NAMALWA (cell line): ENCODE results near the gene EMX1.

Experiments
- DNase-seq: peaks from one replicate; pipeline ENCODE4 v3.0.0-alpha.2; 2015; ENCODE audit warnings: low spot score

Gene EMX1

GRCh38 chr2:72959554-72959953, 42.2 kb downstream of the EMX1 start:
- no peak for DNase-seq

GRCh38 chr2:72959995-72960981, 43.0 kb downstream of the EMX1 start:
- no peak for DNase-seq

GRCh38 chr2:72961036-72961720, 43.9 kb downstream of the EMX1 start:
- no peak for DNase-seq

- no peak for DNase-seq
These were observed 44.6 kb downstream of the EMX1 start for GRCh38 chr2:72961853-72962468.

- DNase-seq: no peak
These were observed 45.6 kb downstream of the EMX1 start for GRCh38 chr2:72962911-72963310.

- no peak for DNase-seq
These were observed 46.3 kb downstream of the EMX1 start for GRCh38 chr2:72963423-72964145.

- DNase-seq: no peak
These were observed 46.8 kb downstream of the EMX1 start for GRCh38 chr2:72964146-72964525.

- no peak for DNase-seq
These were observed 47.7 kb downstream of the EMX1 start for GRCh38 chr2:72965016-72965415.

- DNase-seq: no peak
These were observed 48.6 kb downstream of the EMX1 start for GRCh38 chr2:72965770-72966450.

GRCh38 chr2:72968286-72968685, 51.0 kb downstream of the EMX1 start:
- DNase-seq: no peak

- DNase-seq: no peak
These were observed 52.4 kb downstream of the EMX1 start for GRCh38 chr2:72969706-72970105.

- DNase-seq: no peak
These were observed 53.7 kb downstream of the EMX1 start for GRCh38 chr2:72971036-72971435.

- DNase-seq: no peak
These were observed 55.2 kb downstream of the EMX1 start for GRCh38 chr2:72972352-72973136.

GRCh38 chr2:72973137-72973535, 55.8 kb downstream of the EMX1 start:
- DNase-seq: no peak

GRCh38 chr2:72973566-72974435, 56.5 kb downstream of the EMX1 start:
- DNase-seq: peak; percentile 76

- no peak for DNase-seq
These were observed 57.1 kb downstream of the EMX1 start for GRCh38 chr2:72974436-72974754.

- DNase-seq: no peak
These were observed 57.7 kb downstream of the EMX1 start for GRCh38 chr2:72975017-72975416.

GRCh38 chr2:72979896-72980295, 62.6 kb downstream of the EMX1 start:
- peak; percentile 27 for DNase-seq

GRCh38 chr2:72980535-72981217, 63.4 kb downstream of the EMX1 start:
- DNase-seq: no peak
